GM18498 (cell line): ENCODE results near the gene PHACTR3.

Experiments
- ATAC-seq: cut with Tn5 transposase; IDR thresholded peaks from one replicate; pipeline ENCODE4 v1.9.1; 2021; ENCODE audit warnings: mild to moderate bottlenecking, moderate library complexity; ENCODE audit not compliant: unreplicated experiment

Gene PHACTR3

GRCh38 chr20:59785986-59786795 lies 181.9 kb downstream of the PHACTR3 start:
- no peak for ATAC-seq

GRCh38 chr20:59786801-59787537 lies 182.6 kb downstream of the PHACTR3 start:
- ATAC-seq = no peak

- ATAC-seq = no peak
Measured at GRCh38 chr20:59787538-59787890, 183.2 kb downstream of the PHACTR3 start.

GRCh38 chr20:59788196-59788735 lies 183.9 kb downstream of the PHACTR3 start:
- ATAC-seq = no peak

- no peak for ATAC-seq
Measured at GRCh38 chr20:59788811-59789397, 184.6 kb downstream of the PHACTR3 start.

- ATAC-seq = no peak
Measured at GRCh38 chr20:59789686-59790085, 185.3 kb downstream of the PHACTR3 start.

GRCh38 chr20:59790346-59790745 lies 186.0 kb downstream of the PHACTR3 start:
- ATAC-seq = no peak

- ATAC-seq = no peak
Measured at GRCh38 chr20:59792300-59792699, 188.0 kb downstream of the PHACTR3 start.

GRCh38 chr20:59794555-59794954 lies 190.2 kb downstream of the PHACTR3 start:
- ATAC-seq = no peak

- no peak for ATAC-seq
Measured at GRCh38 chr20:59800309-59800708, 196.0 kb downstream of the PHACTR3 start.

GRCh38 chr20:59802018-59802417 lies 197.7 kb downstream of the PHACTR3 start:
- ATAC-seq = no peak

- ATAC-seq = no peak
Measured at GRCh38 chr20:59802471-59803221, 198.3 kb downstream of the PHACTR3 start.

GRCh38 chr20:59804347-59804746 lies 200.0 kb downstream of the PHACTR3 start:
- no peak for ATAC-seq

GRCh38 chr20:59804871-59805665 lies 200.7 kb downstream of the PHACTR3 start:
- no peak for ATAC-seq

GRCh38 chr20:59805786-59806577 lies 201.6 kb downstream of the PHACTR3 start:
- no peak for ATAC-seq

GRCh38 chr20:59806578-59806975 lies 202.2 kb downstream of the PHACTR3 start:
- no peak for ATAC-seq

- no peak for ATAC-seq
Measured at GRCh38 chr20:59807909-59808728, 203.8 kb downstream of the PHACTR3 start.

- ATAC-seq = no peak
Measured at GRCh38 chr20:59808729-59809381, 204.5 kb downstream of the PHACTR3 start.
